ENCODE results near the gene GIT1.

- TF ChIP-seq CTCF (conservative IDR thresholded peaks at IDR 0.05; ENCODE audit: low read length) (peak; percentile 87), EZH2phosphoT487 (IDR thresholded peaks at IDR 0.05; ENCODE audit: borderline replicate concordance, low read depth, low read length) (no peak)
Measured at GRCh38 chr17:29617125-29617480, 27.7 kb upstream of the GIT1 start.
